Stimulated activated CD4-positive, alpha-beta T cell treated with anti-CD3 and anti-CD28 coated beads, Interleukin-2, amount 100 ng/mL, for 24 hours (primary cell): Measurements from ENCODE around the gene SPHK2.

Experiments used
- DNase-seq, 2 donors: peaks; one replicate each; pipeline ENCODE4 v3.0.0-alpha.2; 2020

Gene SPHK2

DNA sequence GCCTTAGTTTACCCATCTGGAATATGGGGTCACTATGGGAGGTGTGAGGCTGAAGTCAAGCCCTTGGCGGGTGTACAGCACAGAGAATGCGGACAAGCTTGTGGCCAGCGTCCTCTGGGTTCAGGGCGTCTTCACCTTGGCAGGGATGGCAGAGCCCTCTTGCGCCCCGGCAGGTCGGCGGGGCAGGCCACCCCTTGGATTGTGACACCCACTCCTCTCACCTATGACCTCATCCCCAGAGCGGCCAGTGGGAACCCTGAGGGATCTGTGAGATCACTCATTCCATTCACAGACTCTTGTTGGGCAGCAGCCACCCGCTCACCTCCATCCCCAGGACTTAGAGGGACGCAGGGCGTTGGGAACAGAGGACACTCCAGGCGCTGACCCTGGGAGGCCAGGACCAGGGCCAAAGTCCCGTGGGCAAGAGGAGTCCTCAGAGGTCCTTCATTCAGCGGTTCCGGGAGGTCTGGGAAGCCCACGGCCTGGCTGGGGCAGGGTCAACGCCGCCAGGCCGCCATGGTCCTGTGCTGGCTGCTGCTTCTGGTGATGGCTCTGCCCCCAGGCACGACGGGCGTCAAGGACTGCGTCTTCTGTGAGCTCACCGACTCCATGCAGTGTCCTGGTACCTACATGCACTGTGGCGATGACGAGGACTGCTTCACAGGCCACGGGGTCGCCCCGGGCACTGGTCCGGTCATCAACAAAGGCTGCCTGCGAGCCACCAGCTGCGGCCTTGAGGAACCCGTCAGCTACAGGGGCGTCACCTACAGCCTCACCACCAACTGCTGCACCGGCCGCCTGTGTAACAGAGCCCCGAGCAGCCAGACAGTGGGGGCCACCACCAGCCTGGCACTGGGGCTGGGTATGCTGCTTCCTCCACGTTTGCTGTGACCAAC, 12.6 kb upstream of the SPHK2 start, which contains the start of gene SPACA4:
TSS of gene SPACA4 (plus strand) at position 280 of the 896 bp plus-strand sequence. CDS start at position 517, 237 bp downstream.
- DNase-seq, result no peak

DNA sequence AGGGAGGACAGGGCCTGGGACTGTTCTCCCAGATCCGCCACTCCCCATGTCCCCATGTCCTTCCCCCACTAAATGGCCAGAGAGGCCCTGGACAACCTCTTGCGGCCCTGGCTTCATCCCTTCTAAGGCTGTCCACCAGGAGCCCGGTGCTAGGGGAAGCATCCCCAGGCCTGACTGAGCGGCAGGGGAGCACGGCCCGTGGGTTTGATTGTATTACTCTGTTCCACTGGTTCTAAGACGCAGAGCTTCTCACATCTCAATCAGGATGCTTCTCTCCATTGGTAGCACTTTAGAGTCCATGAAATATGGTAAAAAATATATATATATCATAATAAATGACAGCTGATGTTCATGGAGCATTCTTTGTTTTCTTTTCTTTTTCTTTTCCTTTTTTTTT, 11.9 kb upstream of the SPHK2 start:
- DNase-seq, result no peak

DNA sequence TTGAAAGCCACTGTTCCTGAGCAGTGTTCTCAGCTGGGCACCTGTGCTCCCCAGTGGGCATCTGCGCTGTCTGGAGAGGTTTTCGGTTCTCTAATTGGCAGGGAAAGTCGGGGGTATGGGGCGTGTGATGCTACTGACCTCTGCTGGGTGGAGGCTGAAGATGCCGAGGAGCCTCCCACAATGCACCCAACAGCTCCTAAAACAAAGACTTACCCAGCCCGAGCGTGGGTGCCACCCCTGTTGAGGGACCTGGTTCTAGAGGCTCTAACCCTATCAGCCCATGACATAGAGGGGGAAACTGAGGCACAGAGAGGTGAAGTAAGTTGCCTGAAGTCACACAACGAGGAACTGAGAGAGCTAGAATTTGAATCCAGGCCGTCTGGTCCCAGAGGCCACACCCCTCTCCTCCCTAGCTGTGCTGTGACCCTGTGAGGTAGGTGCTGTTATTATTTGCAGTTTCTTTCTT, 10.5 kb upstream of the SPHK2 start:
- peak in 1 of 2 donors; percentile 58 for DNase-seq

DNA sequence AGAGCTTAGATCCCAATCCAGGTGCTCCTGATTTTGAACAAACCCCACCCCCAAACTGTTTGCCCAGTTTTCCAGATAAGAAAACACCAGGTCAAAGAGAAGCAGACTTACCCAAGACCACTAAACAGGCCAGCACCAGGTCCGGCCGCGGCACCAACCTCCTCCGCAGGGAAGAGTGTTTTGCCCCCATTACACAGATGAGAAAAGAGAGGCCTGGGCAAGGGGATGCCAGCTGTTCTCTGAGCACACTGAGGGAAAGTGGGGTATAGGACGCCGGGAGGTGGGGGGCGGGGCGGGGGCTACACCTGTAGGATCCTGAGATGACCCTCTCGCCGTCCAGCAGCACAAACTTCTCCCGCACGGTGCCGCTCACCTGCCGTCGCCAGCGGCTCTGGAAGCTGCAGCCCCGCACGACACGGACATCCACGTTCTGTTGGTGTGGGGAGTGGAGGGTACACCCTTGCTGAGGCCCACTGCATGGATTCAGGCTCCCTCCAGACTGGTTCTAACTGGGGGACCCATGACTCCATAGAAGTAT, 9.7 kb upstream of the SPHK2 start:
- no peak for DNase-seq

DNA sequence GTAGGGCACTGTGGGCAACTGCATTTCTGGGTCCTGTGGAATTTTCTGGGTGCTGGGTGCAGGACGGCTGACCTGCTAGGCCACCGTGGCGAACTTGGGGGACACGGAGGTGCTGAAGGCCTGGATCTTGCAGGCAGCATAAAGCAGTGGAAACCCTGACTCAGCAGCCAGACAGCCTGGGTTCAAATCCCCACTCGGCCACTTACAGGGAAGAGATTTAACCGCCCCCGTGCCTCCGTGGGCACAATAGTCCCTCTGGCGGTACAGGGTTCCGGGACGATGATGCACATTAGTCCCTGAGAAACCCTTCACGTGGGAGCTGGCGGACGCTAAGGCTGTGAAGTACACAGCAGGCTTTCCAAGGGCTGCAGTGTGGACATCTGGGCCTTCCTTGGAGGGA, 7.4 kb upstream of the SPHK2 start:
- DNase-seq, result no peak

DNA sequence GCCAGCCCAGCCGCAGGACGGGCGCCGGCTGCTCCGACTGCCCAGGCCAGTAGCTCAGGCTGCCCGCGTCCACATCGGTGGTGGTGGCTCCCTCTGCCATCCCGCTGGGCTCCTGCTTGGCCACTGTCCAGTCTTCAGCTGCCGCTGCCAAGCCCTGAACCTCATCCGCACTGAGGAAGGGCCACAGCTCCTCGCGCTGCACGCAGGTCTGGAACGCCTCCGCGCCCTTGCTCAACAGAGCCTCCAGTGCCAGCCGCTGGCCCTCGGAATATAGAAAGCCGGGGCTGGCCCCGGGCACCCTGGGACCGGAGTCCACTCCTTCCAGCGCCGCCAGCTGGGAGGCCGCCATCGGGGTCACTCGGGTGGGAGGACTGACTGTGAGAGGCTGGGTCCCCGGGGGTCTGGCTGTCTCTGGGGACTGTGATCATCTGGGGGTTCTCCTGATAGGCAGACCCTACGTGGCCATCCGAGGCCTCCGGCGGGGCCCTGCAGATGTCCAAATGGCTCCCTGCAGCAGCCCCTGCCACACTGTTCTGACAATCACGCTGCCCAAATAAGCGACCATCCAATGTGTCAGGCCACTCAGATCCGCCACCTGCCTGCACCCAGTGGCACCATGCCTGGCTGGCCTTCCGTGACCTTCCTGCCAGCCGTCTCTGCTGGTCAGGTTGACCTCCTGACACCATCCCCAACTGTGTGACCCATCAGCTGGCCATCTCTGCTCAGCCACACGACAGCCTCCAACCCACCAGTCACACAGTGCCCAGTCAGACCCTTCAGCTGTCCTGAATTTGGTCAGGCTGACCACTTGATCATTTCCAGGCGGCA, 6.1 kb upstream of the SPHK2 start:
- no peak for DNase-seq

DNA sequence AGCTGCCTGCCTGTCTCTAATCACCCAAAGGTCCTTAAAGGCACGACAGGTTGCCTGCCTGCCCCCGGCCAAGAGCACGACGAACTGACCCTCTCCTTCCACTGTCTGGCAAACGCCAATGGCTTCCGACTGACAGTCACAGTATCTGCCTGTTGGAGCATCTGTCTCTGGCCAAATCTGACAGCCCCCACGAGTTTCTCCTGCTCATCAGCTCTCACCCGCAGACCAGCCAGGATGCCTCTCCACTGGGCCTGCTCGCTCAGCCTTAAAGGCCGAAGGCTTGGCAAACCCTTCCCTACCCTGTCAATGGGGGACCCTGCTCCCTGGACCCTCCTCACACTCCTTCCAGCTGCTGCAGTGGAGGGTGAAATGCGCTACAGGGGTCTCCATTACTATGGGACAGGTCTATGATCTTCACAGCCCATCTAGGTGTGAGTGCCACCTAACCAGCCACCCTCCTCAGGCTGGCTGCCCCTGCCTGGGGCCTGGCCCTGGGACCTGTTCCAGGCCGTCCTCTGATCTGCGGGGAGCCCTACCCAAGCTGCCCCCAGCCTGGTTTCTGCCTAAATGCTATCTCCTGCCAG, 5.4 kb upstream of the SPHK2 start:
- DNase-seq, result no peak

DNA sequence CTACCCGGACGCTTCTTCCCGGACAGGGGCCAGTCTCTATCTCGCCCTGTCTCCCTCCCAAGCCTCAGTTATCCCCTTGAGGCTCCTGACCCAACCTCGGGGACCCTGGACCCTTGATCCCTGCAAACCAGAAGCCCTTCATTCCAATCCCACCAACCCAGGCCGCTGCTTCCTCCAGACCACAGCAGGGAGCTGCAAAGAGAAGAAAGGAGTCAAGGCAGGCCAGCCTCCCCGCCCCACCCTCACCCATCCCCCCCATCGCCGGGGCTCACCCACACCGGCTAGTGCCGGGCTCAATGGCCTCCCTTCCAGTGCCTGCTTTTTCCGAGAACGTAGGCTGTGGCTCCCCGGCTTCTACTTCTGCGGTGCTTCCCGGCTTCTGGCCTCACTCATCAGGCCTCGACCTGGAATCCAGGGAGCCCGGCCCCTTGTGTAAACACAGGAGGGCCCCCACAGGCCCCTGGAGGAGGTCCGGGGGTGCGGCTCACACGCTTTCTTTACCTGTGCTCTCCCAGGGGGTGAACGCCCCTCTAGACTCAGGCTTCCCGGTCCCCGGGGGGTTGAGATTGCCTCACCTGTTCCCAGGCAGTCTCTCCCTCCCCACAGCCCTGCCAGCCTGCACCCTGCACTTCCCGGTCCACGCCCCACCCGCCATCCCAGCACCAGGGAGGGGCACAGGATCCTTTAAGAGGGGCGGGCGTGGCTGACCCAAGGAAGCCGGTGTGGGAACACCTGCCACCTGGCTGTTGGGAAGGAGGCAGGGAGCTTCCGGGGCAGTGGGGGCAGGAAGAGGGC, 4.7 kb upstream of the SPHK2 start, which contains the start of gene FAM83E:
TSS of gene FAM83E (minus strand) at position 641 of the 795 bp plus-strand sequence. CDS start 1,704 bp downstream, outside the sequence.
- DNase-seq, result peak in 1 of 2 donors; percentile 54

DNA sequence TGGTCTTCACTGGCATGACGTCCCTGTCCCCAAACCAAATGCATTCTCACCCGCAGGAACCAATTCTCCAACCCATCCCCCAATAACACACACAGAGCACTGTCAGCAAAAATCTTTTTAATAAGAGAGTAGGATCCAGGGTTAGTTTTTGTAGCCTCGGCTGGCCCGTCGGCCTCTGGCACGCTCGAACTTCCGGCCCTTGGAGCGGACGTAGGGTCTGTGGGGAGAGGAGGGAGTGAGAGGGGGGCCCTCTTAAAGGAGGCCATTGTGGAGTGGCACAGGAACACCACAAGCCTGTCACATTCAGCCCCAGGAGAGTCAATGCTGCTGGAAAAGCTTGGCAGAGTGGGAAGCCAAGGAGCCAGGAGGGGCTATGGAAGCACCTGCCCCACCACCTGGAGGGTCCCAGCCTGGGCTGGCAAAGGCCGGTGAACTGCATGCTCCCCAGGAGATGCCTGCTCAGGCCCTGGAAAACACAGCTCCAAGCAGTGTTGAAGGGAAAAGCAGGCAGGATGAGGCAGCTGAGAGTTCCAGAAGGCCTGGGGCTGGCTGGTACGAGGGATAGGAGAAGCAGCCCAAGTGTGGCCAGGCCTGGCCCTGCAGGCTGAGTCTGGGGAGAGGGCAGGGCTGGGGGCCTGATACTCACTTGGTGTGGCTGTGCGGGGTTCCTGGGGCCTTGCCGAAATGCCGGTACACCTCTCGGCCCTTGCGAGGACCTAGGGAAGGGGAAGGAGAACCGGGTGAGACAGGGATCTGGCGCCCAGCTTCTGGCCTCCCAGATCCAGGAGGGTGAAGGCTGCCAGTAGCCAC, 3.9 kb upstream of the SPHK2 start:
- no peak for DNase-seq

DNA sequence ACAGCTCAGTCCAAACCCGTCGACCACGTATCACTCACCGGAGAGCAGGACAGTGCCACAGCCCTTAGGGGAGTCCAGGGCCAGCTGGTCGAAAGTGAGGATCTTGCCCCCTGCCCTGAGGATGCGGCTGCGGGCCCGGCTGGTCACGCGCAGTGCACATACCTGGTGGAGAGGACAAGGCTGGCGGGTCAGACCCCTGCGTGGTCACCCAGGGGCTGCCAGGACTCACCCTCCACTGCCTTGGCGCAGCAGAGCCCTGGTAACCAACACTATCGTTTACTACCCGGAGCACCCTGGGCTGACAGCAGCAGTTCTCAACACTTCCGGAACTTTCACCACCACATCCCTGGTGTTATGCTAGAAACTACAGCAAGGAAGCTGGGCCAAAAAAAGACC, 3.3 kb upstream of the SPHK2 start:
- no peak for DNase-seq

DNA sequence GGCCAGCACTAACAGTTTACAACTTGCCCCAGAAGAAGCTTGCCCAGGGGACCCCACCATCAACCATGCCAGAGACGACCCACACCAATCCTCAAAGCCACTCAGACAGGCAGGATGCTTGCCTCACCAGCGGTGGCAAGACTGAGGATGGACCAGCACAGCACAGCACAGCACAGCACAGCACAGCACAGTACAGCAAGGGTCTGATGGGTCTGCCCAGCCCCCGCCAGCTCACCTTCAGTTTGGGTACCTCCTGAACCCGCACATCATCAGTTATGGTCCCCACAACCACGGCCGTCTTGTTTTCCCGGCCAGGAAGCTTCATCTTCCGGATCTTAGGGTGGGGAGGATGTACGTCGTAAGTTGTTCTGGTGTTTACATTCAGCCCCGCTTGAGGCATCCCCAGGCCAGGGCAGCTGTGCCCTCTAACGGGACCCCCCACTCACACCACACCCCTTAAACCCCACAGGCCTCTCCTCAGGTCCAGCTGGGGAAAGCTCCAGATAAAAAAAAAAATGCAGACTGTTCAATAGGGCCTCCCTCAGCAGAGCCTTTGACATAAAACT, 2.7 kb upstream of the SPHK2 start:
- no peak for DNase-seq

DNA sequence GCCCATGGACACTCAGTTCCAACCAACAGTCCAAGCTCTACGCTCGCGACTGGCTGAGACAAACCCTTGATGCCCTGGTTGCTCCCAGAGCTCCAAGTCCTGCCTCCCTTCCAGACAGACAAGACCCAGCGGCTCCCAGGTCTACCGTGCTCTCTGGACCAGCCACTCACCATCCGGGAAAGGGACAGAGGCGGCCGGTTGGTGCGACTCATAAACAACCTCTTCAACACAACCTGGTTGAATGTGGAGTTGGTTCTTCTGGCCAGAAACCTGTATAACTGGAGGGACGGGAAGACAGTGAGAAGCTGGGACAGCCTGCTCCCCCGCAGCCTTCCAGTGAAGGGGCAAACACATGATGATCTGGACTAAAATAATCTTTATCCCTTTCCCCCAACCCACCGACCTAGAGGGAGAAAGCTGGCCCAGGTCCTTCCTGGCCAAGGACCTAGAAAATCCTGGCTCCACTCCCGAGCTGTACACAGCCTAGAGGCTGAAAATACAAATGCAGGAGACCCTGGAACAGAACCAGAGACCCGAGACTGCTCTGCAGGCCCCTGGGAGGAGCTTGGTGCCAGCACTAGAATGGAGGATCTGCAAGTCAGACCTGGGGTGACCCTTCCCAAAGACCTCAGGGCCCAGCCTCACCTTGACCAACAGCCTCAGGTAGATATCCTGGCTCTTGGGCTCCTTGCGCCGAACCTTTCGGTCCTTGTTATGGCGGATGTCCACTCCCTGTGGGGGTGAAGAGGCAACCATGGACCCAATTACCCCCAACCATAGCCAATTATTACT, 2.0 kb upstream of the SPHK2 start:
- no peak for DNase-seq

DNA sequence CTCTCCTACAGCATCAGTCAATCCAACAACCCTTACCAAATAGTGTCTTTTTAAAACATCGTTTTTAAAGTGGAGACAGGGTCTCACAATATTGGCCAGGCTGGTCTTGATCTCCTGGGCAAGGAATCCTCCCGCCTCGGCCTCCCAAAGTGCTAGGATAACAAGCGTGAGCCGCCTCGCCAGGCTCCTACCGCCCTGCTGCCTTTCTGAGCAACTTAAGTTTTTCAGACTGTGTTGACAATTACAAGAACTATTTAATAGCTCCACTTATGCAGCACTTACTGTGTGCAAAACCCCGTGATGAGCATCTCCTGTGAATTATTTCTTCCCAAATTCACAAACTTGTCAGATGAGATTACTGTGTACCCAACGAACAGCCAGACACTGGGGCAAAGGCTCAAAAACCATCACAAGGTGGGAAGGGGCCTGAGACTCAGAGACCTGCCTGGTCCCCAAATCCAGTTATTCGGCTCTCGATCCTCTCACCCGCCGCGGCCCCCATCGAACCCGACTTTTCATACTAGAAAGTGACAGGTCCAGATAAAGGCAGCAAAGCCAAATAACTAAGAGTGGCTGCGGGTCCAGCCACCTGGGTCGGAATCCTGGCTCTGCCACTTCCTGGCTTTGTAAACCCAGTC, 909 bp upstream of the SPHK2 start:
- no peak for DNase-seq

DNA sequence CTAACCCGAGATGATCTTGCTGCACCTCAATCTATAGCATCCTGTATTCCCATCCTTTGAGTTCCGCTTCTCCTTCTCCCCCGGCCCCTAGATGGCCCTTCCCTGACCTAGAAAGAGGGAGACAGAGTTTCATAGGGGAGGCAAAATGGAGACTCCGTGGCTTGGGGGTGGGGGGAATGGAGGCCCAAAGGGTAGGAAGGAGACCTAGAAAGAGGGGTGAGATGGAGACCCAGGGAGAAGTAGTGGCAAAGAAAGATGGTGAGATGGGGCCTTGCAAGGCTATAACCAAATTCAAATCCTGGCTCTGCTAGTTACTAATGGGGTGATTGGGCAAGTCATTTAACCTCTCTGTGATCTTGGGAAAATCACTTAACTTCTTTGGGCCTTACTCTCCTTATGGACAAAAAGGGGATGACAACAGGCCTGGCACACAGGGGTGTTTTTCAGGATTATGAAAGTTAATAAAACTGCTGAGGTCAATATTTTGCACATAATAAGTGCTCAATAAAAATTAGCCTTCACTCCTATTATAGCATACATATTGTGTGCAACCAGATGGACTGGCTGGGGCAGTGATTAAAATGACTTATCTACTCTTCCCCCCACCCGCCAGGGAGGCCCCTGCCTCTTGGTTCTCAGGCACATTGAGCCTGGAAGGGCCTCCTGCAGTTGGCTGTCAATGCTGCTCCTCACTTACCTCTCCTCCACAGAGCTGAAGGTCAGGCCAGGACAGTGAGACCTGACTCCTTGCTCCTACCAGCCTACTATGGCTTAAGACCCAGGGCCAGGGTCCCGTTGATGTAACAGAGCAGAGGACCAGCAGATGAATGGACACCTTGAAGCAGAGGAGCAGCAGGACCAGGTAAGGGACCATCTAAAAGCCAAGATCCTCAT, 633 bp downstream of the SPHK2 start:
- DNase-seq, result no peak

DNA sequence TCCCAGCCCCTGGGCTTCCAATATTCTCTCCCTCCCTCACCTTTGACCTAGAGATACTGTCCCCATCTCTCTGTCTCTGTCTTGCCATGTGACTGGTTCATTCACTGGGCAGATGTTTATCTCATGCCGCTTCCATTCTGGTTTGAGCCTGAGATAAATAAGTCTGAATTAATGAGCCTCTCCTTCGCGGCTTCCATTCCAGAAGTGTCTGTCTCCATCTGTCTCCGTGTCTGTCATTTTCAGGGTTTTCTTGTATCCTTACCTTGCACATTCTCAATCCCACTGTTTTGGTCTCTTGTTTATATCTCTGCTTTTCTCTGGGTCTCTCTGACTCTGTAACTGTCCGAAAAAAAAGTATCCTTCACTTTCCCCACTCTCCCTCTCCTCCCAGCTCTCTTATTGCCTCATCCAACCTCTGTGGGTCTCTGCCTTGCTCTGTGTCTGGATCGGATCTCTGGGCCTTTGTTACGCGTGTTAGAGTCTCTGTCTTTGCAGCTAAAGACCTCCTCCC, 4.3 kb downstream of the SPHK2 start:
- DNase-seq, result no peak

DNA sequence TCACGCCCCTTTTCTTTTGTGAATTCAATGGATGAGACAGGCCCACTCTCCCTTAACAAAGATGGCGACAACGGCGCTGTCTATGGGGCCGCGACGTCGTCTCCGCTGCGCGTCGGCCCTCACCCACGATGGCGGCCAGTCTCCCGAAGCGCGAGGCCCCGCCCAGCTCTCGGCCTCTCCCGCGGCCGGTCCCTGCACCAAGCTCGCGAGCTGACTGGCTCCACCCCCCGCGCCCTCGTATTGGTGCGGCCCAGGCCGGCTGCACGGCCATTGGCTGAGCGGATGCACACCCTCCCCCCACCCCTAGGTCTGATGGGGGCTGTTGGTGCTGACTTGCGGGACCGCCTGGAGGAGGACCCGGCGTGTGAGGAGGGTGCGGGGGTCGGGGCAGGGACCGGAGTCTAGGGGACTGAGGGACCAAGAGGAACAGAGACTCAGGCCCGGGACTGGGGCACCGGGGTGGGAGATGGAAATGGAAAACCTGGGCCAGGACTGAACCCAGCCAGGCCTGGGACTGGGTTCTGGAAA, 4.8 kb downstream of the SPHK2 start:
- peak; percentile 98 to 99 for DNase-seq

DNA sequence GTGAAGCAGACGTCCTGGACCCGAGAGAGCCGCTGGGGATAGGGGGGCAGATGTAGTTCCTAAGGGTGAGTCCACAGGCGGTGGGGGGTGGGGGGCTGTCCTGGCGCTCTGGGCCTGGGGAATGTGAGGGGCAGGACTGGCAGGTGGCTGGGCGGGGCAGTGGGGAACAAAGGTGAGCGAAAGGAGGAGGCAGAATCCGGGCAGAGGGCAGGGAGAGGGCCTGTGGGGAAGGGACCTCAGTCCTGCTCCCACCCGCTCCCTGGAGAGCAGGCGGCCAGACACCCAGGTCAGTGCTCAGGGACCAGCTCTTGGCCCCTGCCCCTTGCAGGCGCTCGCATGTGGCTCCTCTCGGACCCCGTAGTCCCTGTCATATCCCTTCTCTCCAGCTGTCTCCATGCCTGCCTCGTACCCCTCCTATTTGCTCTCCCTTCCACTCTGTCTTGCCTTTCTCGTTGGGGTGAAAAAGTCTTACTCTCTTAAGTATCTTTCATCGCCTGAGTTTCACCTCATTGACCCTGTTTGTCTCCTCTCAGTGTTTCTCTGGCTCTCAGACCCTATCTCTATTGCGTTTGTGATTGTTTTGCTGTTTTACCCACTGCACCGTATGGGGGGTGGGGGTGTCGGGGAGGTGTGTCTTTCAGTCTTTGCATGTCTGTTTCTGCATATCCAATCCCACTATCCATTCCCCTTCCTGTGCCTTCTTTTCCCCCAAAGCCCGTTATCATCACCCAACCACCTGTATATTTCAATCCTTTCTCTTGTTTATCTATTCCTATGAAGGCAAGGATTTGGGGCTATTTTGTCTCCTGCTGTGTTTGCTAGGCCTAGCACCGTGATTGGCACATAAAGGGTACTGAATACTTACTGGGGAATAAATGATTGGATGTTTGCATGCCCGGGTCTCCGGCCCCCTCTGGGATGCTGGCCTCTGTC, 5.8 kb downstream of the SPHK2 start:
- DNase-seq, result no peak
